VCaP (cell line): ENCODE data around the gene CPLANE1.

Source experiments
- H3K27ac ChIP-seq: fragments of 450-650 bp; 2 replicates; pipeline ENCODE4 v1.5.1; 2017
- CTCF ChIP-seq: fragments of 450-650 bp; conservative IDR thresholded peaks from 2 replicates; pipeline ENCODE4 v1.5.1; 2017; ENCODE audit warnings: mild to moderate bottlenecking, moderate library complexity

CPLANE1 gene

GRCh38 chr5:37251665-37252064, 2.5 kb upstream of the CPLANE1 start:
- no peak for TF ChIP-seq CTCF
- peak overlapping the region; percentile 94; the same call in 1 of the 2 replicates for H3K27ac ChIP-seq

GRCh38 chr5:37249815-37250164, 614 bp upstream of the CPLANE1 start:
- TF ChIP-seq CTCF = no peak
- H3K27ac ChIP-seq = peak overlapping the region; percentile 97

- no peak for TF ChIP-seq CTCF
- H3K27ac ChIP-seq = peak overlapping the region; percentile 97
Observed at GRCh38 chr5:37248421-37248969, 681 bp downstream of the CPLANE1 start.

GRCh38 chr5:37247496-37247895, 1.7 kb downstream of the CPLANE1 start:
- TF ChIP-seq CTCF = no peak

GRCh38 chr5:37247036-37247435, 2.1 kb downstream of the CPLANE1 start:
- H3K27ac ChIP-seq = peak overlapping the region; percentile 26; the same call in 1 of the 2 replicates
- no peak for TF ChIP-seq CTCF

More at GRCh38 chr5:37247496-37247895, 1.7 kb downstream of the CPLANE1 start:
- H3K27ac ChIP-seq = peak overlapping the region; percentile 97; the same call in 1 of the 2 replicates

- TF ChIP-seq CTCF = no peak
- H3K27ac ChIP-seq = no peak overlapping the region
Observed at GRCh38 chr5:37234288-37234687, 14.9 kb downstream of the CPLANE1 start.

GRCh38 chr5:37226377-37226776, 22.8 kb downstream of the CPLANE1 start:
- no peak overlapping the region for H3K27ac ChIP-seq
- no peak for TF ChIP-seq CTCF
